Fibroblast of pulmonary artery (primary cell): ENCODE data around the gene SLC29A3.

Experiments used
- DNase-seq: peaks from one replicate; pipeline ENCODE4 v3.0.0-alpha.2; 2010; ENCODE audit warnings: low read depth
- H3K4me3 ChIP-seq: replicated peaks from 2 replicates; pipeline ENCODE4 v1.5.1; 2011; ENCODE audit warnings: low read depth, mild to moderate bottlenecking, control low read depth, low read length, moderate library complexity
- TF ChIP-seq, protein P1 (sequence below): IDR thresholded peaks from 2 replicates; pipeline ENCODE4 v1.5.1; 2011; ENCODE audit warnings: mild to moderate bottlenecking, control low read depth, low read length, inconsistent platforms; ENCODE audit errors: missing control alignments

SLC29A3 gene

DNA sequence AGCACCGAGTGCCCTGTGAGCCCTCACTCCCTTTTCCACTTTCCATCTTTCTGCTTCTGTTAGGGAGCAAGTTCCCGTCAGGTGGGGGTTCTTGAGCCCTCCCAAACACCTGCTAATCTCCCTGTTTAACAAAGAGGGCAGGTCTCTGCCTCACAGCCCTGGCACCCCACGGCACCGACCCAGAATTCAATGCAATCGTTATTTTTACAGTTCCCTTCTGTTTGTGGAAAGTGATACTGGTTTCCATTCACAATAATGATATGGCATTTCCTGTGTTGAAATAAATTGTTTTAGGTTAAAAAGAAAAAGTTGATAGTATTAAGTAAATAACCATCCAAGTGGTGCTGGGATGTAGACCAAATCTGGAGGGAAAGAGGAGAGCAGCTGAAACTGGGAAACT lies 38.8 kb upstream of the SLC29A3 start:
- no peak overlapping the region for H3K4me3 ChIP-seq
- TF ChIP-seq, protein P1, sequence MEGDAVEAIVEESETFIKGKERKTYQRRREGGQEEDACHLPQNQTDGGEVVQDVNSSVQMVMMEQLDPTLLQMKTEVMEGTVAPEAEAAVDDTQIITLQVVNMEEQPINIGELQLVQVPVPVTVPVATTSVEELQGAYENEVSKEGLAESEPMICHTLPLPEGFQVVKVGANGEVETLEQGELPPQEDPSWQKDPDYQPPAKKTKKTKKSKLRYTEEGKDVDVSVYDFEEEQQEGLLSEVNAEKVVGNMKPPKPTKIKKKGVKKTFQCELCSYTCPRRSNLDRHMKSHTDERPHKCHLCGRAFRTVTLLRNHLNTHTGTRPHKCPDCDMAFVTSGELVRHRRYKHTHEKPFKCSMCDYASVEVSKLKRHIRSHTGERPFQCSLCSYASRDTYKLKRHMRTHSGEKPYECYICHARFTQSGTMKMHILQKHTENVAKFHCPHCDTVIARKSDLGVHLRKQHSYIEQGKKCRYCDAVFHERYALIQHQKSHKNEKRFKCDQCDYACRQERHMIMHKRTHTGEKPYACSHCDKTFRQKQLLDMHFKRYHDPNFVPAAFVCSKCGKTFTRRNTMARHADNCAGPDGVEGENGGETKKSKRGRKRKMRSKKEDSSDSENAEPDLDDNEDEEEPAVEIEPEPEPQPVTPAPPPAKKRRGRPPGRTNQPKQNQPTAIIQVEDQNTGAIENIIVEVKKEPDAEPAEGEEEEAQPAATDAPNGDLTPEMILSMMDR, result no peak
- no peak for DNase-seq

DNA sequence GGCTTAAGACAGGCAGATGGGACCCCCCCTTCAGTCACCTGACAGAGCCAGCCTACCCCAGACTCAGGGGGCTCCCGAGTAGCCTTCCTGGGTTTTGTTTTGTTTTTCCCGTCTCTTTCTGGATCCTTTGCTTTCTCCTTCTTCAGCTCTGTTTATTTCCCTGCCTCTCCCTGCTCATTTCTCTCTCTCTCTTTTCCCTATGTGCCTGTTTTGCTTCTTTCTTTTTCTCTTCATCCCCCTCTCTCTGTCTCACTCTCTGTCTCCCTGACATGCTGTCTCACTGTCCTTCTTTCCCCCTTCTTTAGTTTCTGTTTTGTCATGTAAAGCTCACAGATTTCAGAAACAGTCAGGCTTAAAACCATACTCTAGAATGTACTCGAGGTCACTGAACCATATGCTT lies 38.2 kb upstream of the SLC29A3 start:
- no peak for DNase-seq

DNA sequence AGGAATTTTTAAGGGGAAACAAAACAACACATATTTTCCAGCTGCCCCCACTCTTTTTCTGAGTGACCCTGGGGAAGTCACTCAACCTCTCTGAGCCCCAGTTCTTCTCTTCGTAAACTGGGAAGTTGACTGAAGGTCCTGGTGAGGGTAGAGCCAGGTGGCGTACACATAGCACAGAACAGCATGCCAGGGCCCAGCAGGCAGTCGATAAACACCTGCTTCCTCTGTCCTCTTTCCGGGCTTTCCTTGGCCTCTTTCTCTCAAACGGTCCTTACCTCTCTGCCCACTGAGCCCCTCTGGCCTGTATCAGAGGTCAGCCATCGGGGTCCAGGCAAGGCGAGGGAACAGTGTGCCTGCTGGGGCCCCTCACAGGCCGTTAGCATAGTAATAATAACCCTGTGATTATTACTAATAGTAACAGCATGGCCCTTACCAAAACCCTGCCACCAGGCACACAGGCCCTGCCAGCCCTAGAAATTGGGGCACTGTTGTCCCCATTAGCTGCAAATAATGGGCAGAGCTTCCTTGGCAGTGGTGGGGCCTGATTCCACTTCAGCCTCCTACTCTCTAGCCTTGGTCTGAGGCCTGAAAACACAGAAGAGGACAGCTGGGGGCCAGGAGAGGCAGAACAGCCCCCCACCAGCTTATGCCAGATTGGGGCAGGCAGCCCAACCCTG lies 37.3 kb upstream of the SLC29A3 start:
- TF ChIP-seq, protein P1, result no peak
- DNase-seq, result no peak
- no peak overlapping the region for H3K4me3 ChIP-seq

More for the DNA sequence above, 38.2 kb upstream of the SLC29A3 start:
- TF ChIP-seq, protein P1, result no peak
- H3K4me3 ChIP-seq, result no peak overlapping the region

DNA sequence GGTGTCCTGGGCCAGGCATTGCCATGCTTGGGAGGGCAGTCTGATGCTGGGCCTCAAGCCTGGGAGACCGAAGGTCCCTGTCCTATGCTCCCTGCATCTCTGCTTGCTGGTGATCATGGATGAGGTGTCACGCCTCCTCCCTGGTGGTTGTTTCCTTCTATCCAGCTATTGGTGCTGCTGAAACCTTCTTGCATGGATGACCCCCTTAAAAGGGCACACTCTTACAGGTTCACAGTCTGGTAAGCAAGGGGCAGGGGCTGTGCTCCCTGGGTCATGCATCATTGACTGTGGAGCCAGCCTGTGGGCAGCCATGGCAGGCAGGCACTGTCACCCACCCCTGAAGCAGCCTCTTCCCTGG lies 36.8 kb upstream of the SLC29A3 start:
- TF ChIP-seq, protein P1, result no peak
- DNase-seq, result no peak
- no peak overlapping the region for H3K4me3 ChIP-seq

DNA sequence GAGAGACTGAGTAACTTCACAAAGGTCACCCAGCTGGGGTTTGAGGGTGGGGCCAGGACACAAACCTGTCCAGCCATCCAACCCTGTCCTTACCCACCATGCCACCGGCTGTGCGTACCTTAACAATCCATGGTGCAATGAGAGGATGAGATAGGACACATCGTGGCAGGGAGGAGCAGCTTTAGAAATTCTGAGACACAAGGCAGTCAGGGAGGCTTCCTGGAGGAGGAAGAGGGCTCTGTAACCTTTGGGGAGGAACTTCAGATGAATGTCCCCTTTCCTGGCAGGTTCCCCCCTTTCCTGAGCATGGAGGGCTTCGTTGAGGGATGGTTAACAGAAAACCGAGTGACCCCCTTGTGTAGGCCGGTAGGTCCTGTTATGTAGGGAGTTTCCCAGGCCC lies 35.6 kb upstream of the SLC29A3 start:
- DNase-seq, result no peak
- H3K4me3 ChIP-seq, result no peak overlapping the region
- TF ChIP-seq, protein P1, result no peak

DNA sequence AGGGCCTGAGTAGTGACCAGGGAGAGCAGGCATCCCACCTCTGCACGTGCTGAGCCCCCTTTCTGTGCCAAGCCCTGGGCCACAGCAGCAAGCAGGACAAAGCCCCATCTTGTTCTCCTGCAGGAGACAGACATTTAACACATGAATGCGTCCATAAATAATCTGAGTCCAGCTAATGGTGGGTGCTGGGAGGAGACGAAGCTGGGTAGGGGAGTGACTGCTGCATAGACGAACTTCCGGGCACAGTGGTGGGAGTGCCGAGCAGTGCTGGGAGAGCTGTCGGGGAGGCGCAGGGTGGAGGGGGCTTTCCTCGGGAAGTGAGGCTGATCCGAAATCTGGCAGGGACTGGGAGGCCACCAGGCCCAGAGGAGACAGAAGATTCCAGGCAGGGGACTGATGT lies 35.2 kb upstream of the SLC29A3 start:
- TF ChIP-seq, protein P1, result no peak
- DNase-seq, result no peak

DNA sequence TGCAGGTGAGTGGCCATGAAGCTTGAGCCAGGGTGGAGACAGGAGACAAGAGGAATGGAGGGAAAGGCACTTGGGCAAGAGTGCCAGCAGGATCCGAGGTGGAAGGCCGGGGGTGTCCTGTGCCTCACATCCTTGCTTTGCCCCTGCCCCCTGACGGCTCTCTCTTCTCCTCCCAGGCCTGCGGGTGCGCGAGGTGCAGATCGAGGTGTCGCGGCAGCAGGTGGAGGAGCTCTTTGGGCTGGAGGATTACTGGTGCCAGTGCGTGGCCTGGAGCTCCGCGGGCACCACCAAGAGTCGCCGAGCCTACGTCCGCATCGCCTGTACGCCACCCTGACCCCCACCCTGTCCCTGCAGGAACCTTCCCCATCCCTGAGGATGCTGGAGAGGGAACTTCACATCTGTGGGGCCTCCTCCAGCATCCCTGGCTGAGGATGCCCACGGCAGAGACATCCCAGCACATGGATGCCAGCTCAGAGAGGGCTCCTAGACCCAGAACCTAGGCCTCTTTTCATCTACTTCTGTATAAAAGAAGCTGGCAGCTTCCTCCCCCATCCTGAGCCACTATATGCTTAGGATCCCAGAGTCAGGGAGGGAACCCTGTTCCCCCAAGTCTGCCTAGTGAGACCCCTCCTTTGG lies 34.4 kb upstream of the SLC29A3 start:
- no peak for DNase-seq
- H3K4me3 ChIP-seq, result no peak overlapping the region
- TF ChIP-seq, protein P1, result no peak

More for the DNA sequence above, 35.2 kb upstream of the SLC29A3 start:
- no peak overlapping the region for H3K4me3 ChIP-seq
